GM18508 (cell line): Measurements from ENCODE around the gene ZFHX3.

ENCODE experiments used
- ATAC-seq: cut with Tn5 transposase; IDR thresholded peaks from one replicate; pipeline ENCODE4 v1.9.1; 2021; ENCODE audit warnings: moderate number of reproducible peaks; ENCODE audit not compliant: insufficient read depth, unreplicated experiment

The ZFHX3 gene

DNA sequence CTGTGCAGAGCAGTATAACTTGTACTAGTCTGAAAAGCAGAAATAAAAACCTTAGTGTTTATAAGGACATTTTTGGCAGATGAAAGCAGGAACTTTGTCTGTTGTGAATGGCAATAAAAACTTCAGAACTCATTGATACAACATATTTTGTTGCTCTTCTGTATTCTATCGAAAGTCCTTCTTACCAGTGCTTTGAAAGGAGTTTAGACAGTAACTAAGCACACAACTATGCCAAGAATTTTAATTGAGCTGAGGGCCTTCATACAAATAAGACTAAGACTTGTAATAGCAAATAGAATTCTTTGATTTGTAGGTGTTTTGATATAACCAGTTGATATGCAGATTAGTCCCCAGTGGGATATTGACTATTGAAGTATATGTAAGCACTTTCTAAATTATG is 308.4 kb downstream of the ZFHX3 start:
- ATAC-seq = no peak

DNA sequence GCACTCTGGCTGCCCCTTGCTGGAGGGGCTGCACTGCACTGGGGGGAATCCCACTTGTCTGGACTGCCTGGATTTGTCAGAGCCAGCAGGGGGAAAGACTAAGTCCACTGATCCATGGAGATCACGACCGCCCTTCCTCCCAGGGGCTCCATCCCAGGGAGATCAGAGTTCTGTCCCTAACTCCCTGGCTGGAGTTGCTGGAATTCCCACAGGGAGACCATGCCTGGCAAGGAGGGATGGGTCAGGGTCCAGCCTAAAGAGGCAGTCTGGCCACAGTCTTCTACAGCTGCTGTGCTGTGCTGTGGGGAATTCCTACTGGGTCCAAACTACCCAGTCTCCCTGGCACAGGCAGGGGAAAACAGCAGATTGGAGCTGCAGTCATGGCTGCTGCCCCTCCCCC is 311.9 kb downstream of the ZFHX3 start:
- no peak for ATAC-seq
